GM13976 (cell line): ENCODE data around the gene ABCA8.

Experiments used
- DNase-seq: peaks from one replicate; pipeline ENCODE4 v3.0.0; 2012; ENCODE audit warnings: low spot score
- CTCF ChIP-seq: IDR thresholded peaks from 2 replicates; pipeline ENCODE4 v1.5.1; 2012; ENCODE audit warnings: borderline replicate concordance, mild to moderate bottlenecking; ENCODE audit not compliant: insufficient read depth; ENCODE audit errors: extremely low read depth, missing control alignments, control extremely low read depth
- in situ Hi-C: fragments of 300-500 bp; cut with MboI; formaldehyde crosslinking; loops from one replicate; pipeline ENCODE4 v1.12.0; 2022; ENCODE audit warnings: low sequenced_read_pairs, mixed read lengths, inconsistent platforms; ENCODE audit not compliant: unreplicated experiment

The ABCA8 gene

GRCh38 chr17:68853439-68853838, 101.8 kb downstream of the ABCA8 start:
- in situ Hi-C loops: no loop called here
- TF ChIP-seq CTCF: no peak
- DNase-seq: no peak

- TF ChIP-seq CTCF: no peak
- in situ Hi-C loops: no loop called here
- no peak for DNase-seq
These were observed 102.2 kb downstream of the ABCA8 start for GRCh38 chr17:68853036-68853435.

GRCh38 chr17:68851890-68852289, 103.3 kb downstream of the ABCA8 start:
- no peak for DNase-seq
- no peak for TF ChIP-seq CTCF
- in situ Hi-C loops: no loop called here

- in situ Hi-C loops: no loop called here
- no peak for DNase-seq
- no peak for TF ChIP-seq CTCF
These were observed 104.3 kb downstream of the ABCA8 start for GRCh38 chr17:68850749-68851510.

- TF ChIP-seq CTCF: no peak
- in situ Hi-C loops: no loop called here
- no peak for DNase-seq
These were observed 105.2 kb downstream of the ABCA8 start for GRCh38 chr17:68849673-68850610.

GRCh38 chr17:68847711-68848110, 107.5 kb downstream of the ABCA8 start:
- no peak for TF ChIP-seq CTCF
- in situ Hi-C loops: no loop called here
- no peak for DNase-seq
